Esophagus muscularis mucosa (tissue), 4 donors: ENCODE results near the gene RNGTT.

Experiments
- EP300 ChIP-seq: sonication (generic); formaldehyde crosslinking; IDR thresholded peaks from one replicate; pipeline ENCODE4 v1.6.1; 2017; ENCODE audit warnings: antibody characterized with exemption
- POLR2AphosphoS5 ChIP-seq, 2 donors: sonication (generic); formaldehyde crosslinking; IDR thresholded peaks; one replicate each; pipeline ENCODE4 v1.6.1; 2017; ENCODE audit warnings: antibody characterized with exemption in 2 of 2
- TF ChIP-seq, protein P1 (sequence below), 3 experiments: fragments of 200-600 bp in 2 of 3; fragments of 450-650 bp in 1 of 3; sonication (generic) in 2 of 3; IDR thresholded peaks; one replicate each; pipeline ENCODE4 v1.5.1; 2017 to 2019; ENCODE audit warnings: antibody characterized with exemption in 3 of 3, mild to moderate bottlenecking in 2 of 3, moderate library complexity in 1 of 3

DNA sequence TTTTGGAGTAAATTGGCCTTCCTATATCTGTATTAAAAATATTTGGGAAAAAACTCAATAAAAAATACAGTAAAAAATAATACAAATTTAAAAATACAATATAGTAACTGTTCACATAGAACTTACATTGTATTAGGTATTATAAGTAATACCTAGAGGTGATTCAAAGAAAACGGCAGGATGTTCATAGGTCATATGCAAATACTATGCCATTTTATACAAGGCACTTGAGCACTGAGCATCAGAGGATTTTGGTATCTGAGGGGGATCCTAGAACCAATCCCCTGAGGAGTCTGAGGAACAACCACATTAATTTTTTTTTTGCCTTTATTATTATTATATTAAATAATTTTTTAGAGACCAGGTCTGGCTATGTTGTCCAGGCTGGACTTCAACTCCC lies 41.7 kb downstream of the RNGTT start:
- TF ChIP-seq POLR2AphosphoS5 (IDR thresholded peaks at IDR 0.05) (no peak), EP300 (no peak)
- TF ChIP-seq, protein P1, sequence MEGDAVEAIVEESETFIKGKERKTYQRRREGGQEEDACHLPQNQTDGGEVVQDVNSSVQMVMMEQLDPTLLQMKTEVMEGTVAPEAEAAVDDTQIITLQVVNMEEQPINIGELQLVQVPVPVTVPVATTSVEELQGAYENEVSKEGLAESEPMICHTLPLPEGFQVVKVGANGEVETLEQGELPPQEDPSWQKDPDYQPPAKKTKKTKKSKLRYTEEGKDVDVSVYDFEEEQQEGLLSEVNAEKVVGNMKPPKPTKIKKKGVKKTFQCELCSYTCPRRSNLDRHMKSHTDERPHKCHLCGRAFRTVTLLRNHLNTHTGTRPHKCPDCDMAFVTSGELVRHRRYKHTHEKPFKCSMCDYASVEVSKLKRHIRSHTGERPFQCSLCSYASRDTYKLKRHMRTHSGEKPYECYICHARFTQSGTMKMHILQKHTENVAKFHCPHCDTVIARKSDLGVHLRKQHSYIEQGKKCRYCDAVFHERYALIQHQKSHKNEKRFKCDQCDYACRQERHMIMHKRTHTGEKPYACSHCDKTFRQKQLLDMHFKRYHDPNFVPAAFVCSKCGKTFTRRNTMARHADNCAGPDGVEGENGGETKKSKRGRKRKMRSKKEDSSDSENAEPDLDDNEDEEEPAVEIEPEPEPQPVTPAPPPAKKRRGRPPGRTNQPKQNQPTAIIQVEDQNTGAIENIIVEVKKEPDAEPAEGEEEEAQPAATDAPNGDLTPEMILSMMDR (IDR thresholded peaks at IDR 0.05) = no peak
